Activated CD8-positive, alpha-beta memory T cell treated with anti-CD3 and anti-CD28 coated beads, Interleukin-2, amount 50 U/mL, for 1 hour (primary cell): Measurements from ENCODE around the gene COPS4.
"Not testable (repeated sequence)": the region's sequence is repeated elsewhere in the genome, so short reads cannot be mapped to it uniquely, and the experiment has no call there.

Experiments used
- DNase-seq: peaks from one replicate; pipeline ENCODE4 v3.0.0-alpha.2; 2020; ENCODE audit errors: extremely low read depth

The COPS4 gene

GRCh38 chr4:83083925-83084475, 49.0 kb downstream of the COPS4 start:
- no peak for DNase-seq

GRCh38 chr4:83084956-83085355, 50.0 kb downstream of the COPS4 start:
- not testable (repeated sequence) for DNase-seq

GRCh38 chr4:83089410-83090157, 54.6 kb downstream of the COPS4 start:
- DNase-seq = no peak

- DNase-seq = no peak
These were observed 58.2 kb downstream of the COPS4 start for GRCh38 chr4:83093060-83093640.

GRCh38 chr4:83096397-83096796, 61.4 kb downstream of the COPS4 start:
- DNase-seq = no peak

GRCh38 chr4:83104991-83105390, 70.0 kb downstream of the COPS4 start:
- DNase-seq = no peak

- no peak for DNase-seq
These were observed 72.6 kb downstream of the COPS4 start for GRCh38 chr4:83107631-83108030.

GRCh38 chr4:83108101-83108861, 73.3 kb downstream of the COPS4 start:
- DNase-seq = no peak

- DNase-seq = no peak
These were observed 74.7 kb downstream of the COPS4 start for GRCh38 chr4:83109480-83110222.

GRCh38 chr4:83110223-83110945, 75.4 kb downstream of the COPS4 start:
- peak; percentile 56 for DNase-seq

GRCh38 chr4:83110970-83111750, 76.2 kb downstream of the COPS4 start:
- no peak for DNase-seq

- DNase-seq = not testable (repeated sequence)
These were observed 76.8 kb downstream of the COPS4 start for GRCh38 chr4:83111751-83112141.

GRCh38 chr4:83112231-83112630, 77.2 kb downstream of the COPS4 start:
- DNase-seq = no peak

- no peak for DNase-seq
These were observed 77.9 kb downstream of the COPS4 start for GRCh38 chr4:83112678-83113428.

- DNase-seq = no peak
These were observed 78.4 kb downstream of the COPS4 start for GRCh38 chr4:83113429-83113786.

- DNase-seq = no peak
These were observed 79.6 kb downstream of the COPS4 start, which contains the start of gene PLAC8 for GRCh38 chr4:83114576-83114975. PLAC8 (minus strand) TSS chr4:83114729; CDS start chr4:83107921, 6,808 bp downstream.

- DNase-seq = no peak
These were observed 80.0 kb downstream of the COPS4 start for GRCh38 chr4:83115000-83115399.

- DNase-seq = no peak
These were observed 80.8 kb downstream of the COPS4 start for GRCh38 chr4:83115656-83116285.

- DNase-seq = no peak
These were observed 83.9 kb downstream of the COPS4 start for GRCh38 chr4:83118869-83119268.
